GM21786 (cell line): ENCODE results near the gene PRKN.

ENCODE experiments used
- ATAC-seq: cut with Tn5 transposase; IDR thresholded peaks from one replicate; pipeline ENCODE4 v1.9.1; 2021; ENCODE audit not compliant: unreplicated experiment

The PRKN gene

DNA sequence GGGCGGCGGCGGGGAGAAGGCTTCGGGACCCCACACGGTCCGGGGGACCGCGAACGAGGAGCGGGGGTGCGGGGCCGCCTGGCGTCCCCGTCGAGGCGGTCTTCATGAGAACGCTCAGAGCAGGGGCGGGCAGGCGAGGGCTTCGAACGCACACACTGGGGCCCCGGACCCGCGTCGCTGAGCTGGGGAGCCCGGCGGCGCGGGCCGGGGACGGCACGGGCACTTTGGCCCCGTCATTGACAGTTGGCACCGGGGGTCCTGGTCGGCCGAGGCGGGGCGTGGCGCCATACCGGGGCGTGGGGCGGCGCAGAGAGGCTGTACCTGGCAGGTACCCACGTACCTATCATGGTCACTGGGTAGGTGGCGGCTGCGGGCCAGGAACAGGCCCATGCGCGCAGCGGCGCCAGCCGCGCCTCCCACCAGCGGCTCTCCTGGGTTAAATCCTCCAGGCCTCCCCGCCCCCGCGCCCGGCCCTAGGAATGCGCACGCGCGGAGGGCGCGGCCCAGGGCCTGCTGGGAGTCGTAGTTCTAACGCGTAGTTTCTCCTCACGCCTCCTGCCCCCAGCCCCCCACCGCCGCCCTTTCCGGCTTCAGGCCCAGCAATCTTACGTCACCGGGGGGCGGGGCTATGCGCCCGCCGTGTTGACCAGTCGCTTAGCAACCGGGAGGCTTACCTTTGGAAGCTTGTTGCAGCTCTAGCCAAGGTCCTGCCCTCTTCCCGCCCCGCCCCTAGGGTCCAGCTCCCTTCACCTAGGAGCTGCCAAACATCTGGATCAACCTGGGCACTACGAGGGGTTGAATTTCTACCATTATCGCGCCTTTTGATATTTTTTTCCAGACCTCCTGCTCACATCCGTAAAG, at the start of gene PRKN, which contains the start of gene PACRG:
TSS of gene PRKN (minus strand) at position 445 of the 861 bp plus-strand sequence.
TSS of gene PACRG (plus strand) at position 653 of the 861 bp plus-strand sequence.
- ATAC-seq, result peak; percentile 97

- ATAC-seq, result no peak
Observed at GRCh38 chr6:162777091-162777490, 49.5 kb upstream of the PRKN start.

DNA sequence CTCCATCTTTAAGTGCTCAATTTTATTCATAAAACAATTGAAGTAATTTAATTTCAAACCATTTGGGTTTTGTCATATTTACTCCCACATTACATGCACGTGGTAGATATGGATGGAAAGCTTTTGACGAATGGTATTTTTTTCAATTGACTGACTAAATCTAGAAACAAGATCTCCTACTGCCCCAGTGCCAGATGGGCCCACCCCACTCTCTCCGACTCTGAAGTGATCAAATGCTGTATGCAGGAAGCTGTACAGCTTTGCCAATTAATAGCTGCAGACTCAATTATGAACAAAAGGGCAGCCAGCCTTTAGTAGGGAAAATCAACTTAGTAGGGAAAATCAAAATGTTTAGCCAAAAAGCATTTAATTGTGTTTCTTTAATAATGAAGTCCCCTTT, 46.4 kb upstream of the PRKN start:
- no peak for ATAC-seq

DNA sequence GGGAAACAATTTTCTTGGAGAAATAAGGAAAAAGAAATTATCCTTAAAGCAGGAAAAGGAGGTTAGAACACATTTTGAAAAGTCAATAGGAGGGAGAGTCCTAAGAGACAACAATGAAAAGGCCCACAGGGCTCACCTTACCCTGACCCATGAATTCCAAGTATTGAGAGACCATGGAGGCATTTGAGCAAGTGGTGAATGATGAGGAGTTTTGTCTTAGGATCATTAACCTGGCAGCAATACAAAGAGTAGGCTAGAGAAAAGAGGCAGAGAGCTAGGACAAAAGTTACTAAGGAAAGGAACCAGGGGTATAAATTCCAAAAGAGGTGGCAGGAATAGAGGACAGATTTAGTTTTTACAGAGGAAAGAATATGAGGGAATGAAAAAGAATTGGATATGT, 44.9 kb upstream of the PRKN start:
- no peak for ATAC-seq

- no peak for ATAC-seq
Observed at GRCh38 chr6:162770955-162771354, 43.4 kb upstream of the PRKN start.

DNA sequence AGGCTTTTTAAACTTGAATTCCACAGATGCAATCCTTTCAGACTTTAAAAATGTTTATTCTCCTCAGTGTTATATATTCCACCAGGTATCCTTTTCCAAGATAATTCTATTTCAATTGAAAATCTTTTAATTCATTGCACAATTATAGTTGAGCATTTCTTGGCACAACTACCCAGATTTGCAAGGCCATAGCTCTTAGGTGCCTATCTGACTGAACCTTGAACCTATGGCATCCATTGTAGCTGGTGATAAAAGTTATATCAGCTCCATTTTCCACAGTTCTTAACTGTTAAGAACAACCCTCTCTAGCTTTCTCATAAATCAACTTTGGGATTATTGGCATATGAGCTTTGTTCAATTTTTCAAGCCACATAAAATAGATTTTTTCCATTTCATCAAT, 42.6 kb upstream of the PRKN start:
- ATAC-seq, result no peak

DNA sequence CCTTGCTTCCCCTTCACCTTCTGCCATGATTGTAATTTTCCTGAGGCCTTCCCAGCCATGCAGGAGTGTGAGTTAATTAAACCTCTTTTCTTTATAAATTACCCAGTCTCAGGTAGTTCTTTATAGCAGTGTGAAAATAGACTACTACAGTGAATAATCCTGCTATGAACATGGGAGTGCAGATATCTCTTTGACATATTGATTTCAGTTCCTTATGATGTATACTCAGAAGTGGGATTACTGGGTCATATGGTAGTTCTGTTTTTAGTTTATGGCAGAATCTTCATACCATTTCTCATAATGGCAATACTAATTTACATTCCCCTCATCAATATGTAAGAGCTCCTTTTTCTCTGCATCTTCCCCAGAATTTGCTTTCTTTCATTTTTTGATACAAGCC, 26.2 kb upstream of the PRKN start:
- ATAC-seq, result no peak

GRCh38 chr6:162751211-162751859, 23.8 kb upstream of the PRKN start:
- ATAC-seq, result no peak

DNA sequence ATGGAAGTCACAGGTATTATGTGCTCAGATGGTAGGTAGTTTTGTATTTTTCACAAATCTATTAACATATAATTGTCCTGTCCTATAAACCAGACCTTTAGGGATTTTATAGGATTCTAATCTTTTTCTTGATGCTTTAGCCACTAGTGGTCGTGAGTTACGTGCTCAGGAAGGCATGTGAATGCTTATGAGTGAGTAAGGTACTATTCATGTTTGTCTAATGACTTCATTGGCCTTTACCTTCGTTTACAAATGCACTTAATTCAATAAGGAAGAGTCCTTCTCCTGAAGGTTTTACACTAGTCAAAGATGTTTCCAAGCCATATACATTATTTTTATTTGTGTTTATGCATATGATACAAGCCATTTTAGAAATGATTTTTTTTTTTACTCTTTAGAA, 23.2 kb upstream of the PRKN start:
- no peak for ATAC-seq

GRCh38 chr6:162736961-162737360, 9.4 kb upstream of the PRKN start:
- no peak for ATAC-seq

DNA sequence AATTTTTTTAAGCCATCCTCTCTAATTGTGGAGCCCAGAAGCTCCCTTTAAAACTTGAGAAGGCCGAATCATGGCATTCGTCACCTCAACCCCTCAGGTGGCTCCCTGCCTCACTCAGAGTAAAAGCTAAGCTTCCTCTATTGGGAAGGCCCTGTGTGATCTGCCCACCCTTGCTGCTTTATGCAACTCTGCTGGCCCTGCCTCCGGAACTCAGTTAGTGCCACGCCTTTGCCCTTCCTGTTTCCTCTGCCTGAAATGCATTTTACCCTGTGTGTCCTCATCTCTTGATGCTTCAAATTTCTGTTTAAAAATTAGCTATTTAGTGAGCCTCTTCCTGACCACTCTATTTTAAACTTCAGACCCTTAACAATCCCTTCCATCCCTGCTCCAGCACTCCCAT, 5.9 kb upstream of the PRKN start:
- ATAC-seq, result no peak

- no peak for ATAC-seq
Observed at GRCh38 chr6:162730502-162730901, 2.9 kb upstream of the PRKN start.

- no peak for ATAC-seq
Observed at GRCh38 chr6:162728706-162729105, 1.1 kb upstream of the PRKN start.

- no peak for ATAC-seq
Observed at GRCh38 chr6:162728197-162728596, 631 bp upstream of the PRKN start.

GRCh38 chr6:162726947-162727321, 632 bp downstream of the PRKN start:
- peak; percentile 10 for ATAC-seq

- no peak for ATAC-seq
Observed at GRCh38 chr6:162722633-162723032, 4.9 kb downstream of the PRKN start.

DNA sequence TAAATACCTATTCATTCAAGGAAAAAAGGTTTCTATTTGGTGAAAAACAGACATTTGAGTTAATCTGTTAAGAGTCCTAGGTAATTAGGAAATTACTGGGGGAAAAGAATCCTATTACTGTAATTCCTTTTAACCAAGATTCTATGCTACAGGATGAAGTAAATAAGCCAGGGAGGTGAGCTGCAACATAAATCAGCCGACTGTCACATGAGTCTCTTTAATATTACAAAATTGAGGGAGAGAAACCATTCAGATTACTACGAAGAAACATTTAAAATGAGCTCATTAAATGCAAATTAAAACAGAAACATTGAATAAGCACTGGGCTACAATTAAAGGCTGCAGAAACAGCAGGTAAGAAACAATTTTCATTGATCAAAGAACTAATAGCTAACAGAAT, 5.3 kb downstream of the PRKN start:
- ATAC-seq, result no peak

- no peak for ATAC-seq
Observed at GRCh38 chr6:162721404-162721687, 6.2 kb downstream of the PRKN start.

DNA sequence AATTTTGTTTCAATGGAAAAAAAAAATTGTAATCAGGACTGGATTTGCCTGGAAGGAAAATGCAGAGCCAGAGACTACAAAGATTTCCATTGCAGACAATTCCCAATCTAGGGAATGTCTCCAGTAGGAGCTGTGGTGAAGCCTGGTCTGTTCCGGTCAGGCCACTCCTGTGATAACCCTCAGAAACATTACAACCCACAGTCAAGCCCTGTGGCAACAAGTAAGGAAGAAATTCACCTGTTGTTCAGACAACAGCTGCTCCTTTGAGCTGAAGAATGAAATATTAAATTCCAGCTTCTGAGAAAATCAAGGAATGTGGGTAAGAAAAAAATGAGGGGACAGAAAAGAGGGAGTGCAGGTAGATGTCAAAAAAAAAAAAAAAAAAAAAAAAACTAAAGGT, 8.0 kb downstream of the PRKN start:
- no peak for ATAC-seq

GRCh38 chr6:162715601-162716000, 12.0 kb downstream of the PRKN start:
- no peak for ATAC-seq

DNA sequence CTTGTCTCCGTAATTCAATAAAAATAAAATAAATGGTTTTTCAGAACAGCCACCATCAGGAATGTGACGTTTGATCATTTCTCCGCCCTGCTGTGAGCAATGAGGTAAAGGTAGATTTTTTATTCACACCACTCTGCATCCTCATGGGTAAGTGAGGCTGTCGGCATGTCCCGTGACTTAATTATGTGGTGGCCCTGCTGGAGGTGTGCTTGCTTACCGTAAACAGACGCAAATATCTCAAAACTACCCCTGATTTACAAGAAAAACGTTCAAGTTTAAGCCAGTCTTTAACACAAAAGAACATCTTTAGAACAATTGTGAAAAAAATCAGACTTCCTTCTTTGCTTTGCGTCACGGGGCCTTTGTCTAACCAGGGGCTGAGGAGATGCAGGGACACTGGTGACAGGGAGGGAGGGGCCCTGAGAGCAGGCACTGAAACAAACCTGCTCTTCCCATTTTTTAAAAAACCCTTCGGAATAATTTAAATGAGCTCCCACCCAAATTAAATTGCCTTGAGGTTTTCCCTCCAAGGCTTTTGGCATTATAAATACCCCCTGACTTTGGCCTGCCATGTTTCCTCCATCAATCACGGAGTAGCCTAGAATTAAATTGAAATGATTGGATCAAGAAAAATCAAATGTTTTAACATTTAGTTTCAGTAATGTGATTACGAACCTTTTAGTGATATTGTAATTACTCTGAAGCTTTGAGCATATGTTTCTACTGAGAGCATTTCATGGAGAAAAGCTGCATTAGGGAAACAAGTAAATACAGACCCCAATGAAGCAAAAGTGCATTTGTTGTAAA, 13.4 kb downstream of the PRKN start:
- no peak for ATAC-seq

GRCh38 chr6:162712694-162713093, 14.9 kb downstream of the PRKN start:
- ATAC-seq, result no peak
